Adrenal gland (tissue), 12 donors: Measurements from ENCODE around the gene VEZT. TPM values are rescaled to one million over a fixed set of nuclear protein-coding genes. Genes with fewer than 3 reads are reported as not detected.
"Not testable (repeated sequence)": the region's sequence is repeated elsewhere in the genome, so short reads cannot be mapped to it uniquely, and the experiment has no call there.

ENCODE experiments used
- DNase-seq, 7 donors: peaks; one replicate each; pipeline ENCODE4 v3.0.0-alpha.2; 2019 to 2020
- H3K27ac ChIP-seq, 5 donors: fragments of 200-600 bp; sonication (generic) in 4 of 5; 1 replicate in 3 of 5; 2 replicates in 2 of 5; pipeline versions ENCODE4 v1.5.1 to v1.8.0; 2016 to 2020; ENCODE audit warnings: mild to moderate bottlenecking in 1 of 5
- H3K27me3 ChIP-seq: fragments of 200-600 bp; 2 replicates; pipeline ENCODE4 v1.8.0; 2021
- H3K36me3 ChIP-seq, 2 donors: fragments of 200-600 bp; replicated peaks in 1 of 2; 1 replicate in 1 of 2; 2 replicates in 1 of 2; pipeline versions ENCODE4 v1.5.1 to v1.8.0; 2018 to 2022
- H3K4me1 ChIP-seq, 2 donors: fragments of 200-600 bp; replicated peaks in 1 of 2; 1 replicate in 1 of 2; 2 replicates in 1 of 2; pipeline versions ENCODE4 v1.5.1 to v1.8.0; 2018 to 2021
- H3K4me3 ChIP-seq, 4 donors: fragments of 200-600 bp; sonication (generic) in 3 of 4; one replicate each; pipeline ENCODE4 v1.5.1; 2016 to 2018
- H3K9me3 ChIP-seq, 3 donors: fragments of 200-600 bp; sonication (generic) in 1 of 3; replicated peaks in 1 of 3; 1 replicate in 2 of 3; 2 replicates in 1 of 3; pipeline versions ENCODE4 v1.5.1 to v1.8.0; 2016 to 2021
- POLR2A ChIP-seq, 2 donors: fragments of 450-650 bp; IDR thresholded peaks; one replicate each; pipeline ENCODE4 v1.6.1; 2017; ENCODE audit warnings: antibody characterized with exemption in 2 of 2, mild to moderate bottlenecking in 2 of 2, moderate library complexity in 1 of 2
- WGBS, 4 donors: extraction: QIAGEN DNeasy Blood & Tissue Kit in 2 of 4; methylation state at CpG; one replicate each; pipeline versions ENCODE4 v1.1.5 to v1.1.7; 2013 to 2017; 5-methylcytosine and 5-hydroxymethylcytosine counted together
- intact Hi-C, 2 donors: fragments of 100-400 bp; cut with DNase I; formaldehyde crosslinking; loops; one replicate each; pipeline versions ENCODE4 v1.14.1 to v1.15.0; 2022 to 2023
- polyA plus RNA-seq, 3 donors: library from polyadenylated mRNA; stranded (reverse); fragments of 200-250 nt in 2 of 3; fragments of 350-450 nt in 1 of 3; fragmentation: Illumina TruSeq in 1 of 3; extraction: RNeasy Lipid Tissue Mini Kit (QIAGEN cat#74804) in 1 of 3; gene quantifications; one replicate each; pipeline ENCODE4 v1.2.3, GENCODE V29; 2013 to 2014
- total RNA-seq, 9 donors: library from RNA; depleted of rRNA in 4 of 9; stranded (reverse); fragments of >200 nt in 4 of 9; fragments of 120-200 nt in 1 of 9; fragmentation: NEBNext Ultra II Directional in 1 of 9; extraction: Animal tissue kit (Norgen Biotek cat#: 25700) in 1 of 9; gene quantifications; one replicate each; pipeline versions ENCODE4 v1.1.0 to v1.2.4, GENCODE V29; 2013 to 2023
- TF ChIP-seq, protein P1 (sequence below), 6 experiments: fragments of 450-650 bp in 4 of 6; fragments of 200-600 bp in 2 of 6; sonication (generic) in 1 of 6; IDR thresholded peaks; 1 replicate in 5 of 6; 2 replicates in 1 of 6; pipeline versions ENCODE4 v1.5.1 to v1.8.0; 2016 to 2021; ENCODE audit warnings: antibody characterized with exemption in 6 of 6, mild to moderate bottlenecking in 2 of 6, moderate library complexity in 1 of 6
- donor health status: healthy with polysubstance abuse.
- donor health status: Bipolar disorder and iron deficiency.
- donor health status: DM: yes; HTN: yes; CAD: no.
- donor health status: DM: no; HTN: no; CAD: no.
- donor health status: DM: no; HTN: no; CAD: no.
- donor health status: DM: yes; HTN: yes; CAD: no.

The VEZT gene
- total and polyA plus RNA-seq, 12 donors = 34.8 to 189 (median 88.3) TPM

DNA sequence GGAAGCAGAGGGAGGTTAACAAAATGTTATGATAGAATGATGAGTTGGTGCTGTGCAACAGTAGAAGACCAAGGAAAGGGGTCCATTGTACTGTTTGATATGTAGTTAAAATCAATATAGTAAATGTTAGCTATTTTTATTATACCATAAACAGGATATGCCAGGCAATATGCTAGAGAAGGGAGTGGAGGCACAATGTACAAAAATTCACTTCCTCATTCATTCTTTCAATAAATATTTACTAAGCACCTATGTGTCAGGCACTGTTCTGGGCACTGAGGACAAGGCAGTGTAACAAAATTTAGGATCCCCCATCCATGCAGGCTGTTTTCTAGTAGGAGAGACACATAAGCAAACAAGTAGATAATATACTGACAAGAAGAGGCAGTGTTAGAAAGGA lies 25.3 kb upstream of the VEZT start:
- no peak for DNase-seq
- intact Hi-C loops = no loop called here
- no peaks in the 10 kb centered on the region for H3K9me3 ChIP-seq
- no peaks in the 10 kb centered on the region for H3K27me3 ChIP-seq
- H3K4me1 ChIP-seq = peaks cover 7 to 13% of the 10 kb centered on the region in 2 donors
- TF ChIP-seq, protein P1, sequence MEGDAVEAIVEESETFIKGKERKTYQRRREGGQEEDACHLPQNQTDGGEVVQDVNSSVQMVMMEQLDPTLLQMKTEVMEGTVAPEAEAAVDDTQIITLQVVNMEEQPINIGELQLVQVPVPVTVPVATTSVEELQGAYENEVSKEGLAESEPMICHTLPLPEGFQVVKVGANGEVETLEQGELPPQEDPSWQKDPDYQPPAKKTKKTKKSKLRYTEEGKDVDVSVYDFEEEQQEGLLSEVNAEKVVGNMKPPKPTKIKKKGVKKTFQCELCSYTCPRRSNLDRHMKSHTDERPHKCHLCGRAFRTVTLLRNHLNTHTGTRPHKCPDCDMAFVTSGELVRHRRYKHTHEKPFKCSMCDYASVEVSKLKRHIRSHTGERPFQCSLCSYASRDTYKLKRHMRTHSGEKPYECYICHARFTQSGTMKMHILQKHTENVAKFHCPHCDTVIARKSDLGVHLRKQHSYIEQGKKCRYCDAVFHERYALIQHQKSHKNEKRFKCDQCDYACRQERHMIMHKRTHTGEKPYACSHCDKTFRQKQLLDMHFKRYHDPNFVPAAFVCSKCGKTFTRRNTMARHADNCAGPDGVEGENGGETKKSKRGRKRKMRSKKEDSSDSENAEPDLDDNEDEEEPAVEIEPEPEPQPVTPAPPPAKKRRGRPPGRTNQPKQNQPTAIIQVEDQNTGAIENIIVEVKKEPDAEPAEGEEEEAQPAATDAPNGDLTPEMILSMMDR (IDR thresholded peaks at IDR 0.05) = no peak
- TF ChIP-seq POLR2A (IDR thresholded peaks at IDR 0.05) = no peak
- no peaks in the 10 kb centered on the region for H3K36me3 ChIP-seq
- H3K4me3 ChIP-seq = no peak overlapping the region
- no peak overlapping the region for H3K27ac ChIP-seq

DNA sequence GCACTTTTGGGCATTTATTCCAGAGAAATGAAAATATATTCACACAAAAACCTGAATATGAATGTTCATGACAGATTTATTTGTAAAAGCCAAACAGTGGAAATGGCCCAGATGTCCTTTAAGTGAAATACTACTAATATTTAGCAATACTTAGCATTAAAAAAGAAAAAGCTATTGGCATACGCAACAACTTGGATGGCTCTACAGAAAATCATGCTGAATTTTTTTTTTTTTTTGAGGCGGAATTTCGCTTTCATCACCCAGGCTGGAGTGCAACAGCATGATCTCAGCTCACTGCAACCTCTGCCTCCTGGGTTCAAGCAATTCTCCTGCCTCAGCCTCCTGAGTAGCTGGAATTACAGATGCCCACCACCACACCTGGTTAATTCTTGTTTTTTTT lies 24.5 kb upstream of the VEZT start:
- no peak for TF ChIP-seq POLR2A (IDR thresholded peaks at IDR 0.05)
- TF ChIP-seq, protein P1 (IDR thresholded peaks at IDR 0.05) = no peak
- DNase-seq = no peak
- no peaks in the 10 kb centered on the region for H3K9me3 ChIP-seq
- H3K4me3 ChIP-seq = no peak overlapping the region
- H3K27me3 ChIP-seq = no peaks in the 10 kb centered on the region
- 94 to 97% (median 96%) methylated on average over 3 of the region's 3 CpGs for WGBS, 4 donors
- intact Hi-C loops = no loop called here
- H3K4me1 ChIP-seq = peaks cover 1 to 8% of the 10 kb centered on the region in 2 donors
- H3K27ac ChIP-seq = no peak overlapping the region
- no peaks in the 10 kb centered on the region for H3K36me3 ChIP-seq

DNA sequence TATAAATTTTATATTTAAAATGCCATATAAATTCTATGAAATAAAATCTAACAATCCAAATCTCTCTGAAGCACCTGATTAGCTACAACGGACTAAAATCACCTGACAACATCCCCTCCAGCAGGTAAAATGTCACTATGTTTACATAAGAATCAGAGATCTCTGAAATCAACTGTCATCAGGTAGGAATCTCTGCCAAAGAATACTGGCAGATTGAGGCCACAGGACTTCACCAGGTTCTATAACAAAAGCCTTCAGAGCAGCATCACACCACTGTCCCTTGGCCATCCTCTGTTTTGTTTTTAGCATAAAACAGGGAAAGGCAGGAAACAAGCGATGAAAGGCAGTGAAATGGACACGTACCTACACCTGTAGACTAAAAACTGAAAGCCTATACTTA lies 22.5 kb upstream of the VEZT start:
- intact Hi-C loops = no loop called here
- Histone ChIP-seq H3K36me3 (no peaks in the 10 kb centered on the region), H3K4me1 (peaks cover 0 to 4% of the 10 kb centered on the region in 2 donors), H3K4me3 (no peak overlapping the region), H3K9me3 (no peaks in the 10 kb centered on the region), H3K27ac (no peak overlapping the region), H3K27me3 (no peaks in the 10 kb centered on the region)
- no peak for DNase-seq
- WGBS, 4 donors = 87 to 94% (median 90%) methylated on average over 3 of the region's 3 CpGs
- TF ChIP-seq, protein P1 (IDR thresholded peaks at IDR 0.05) = no peak
- TF ChIP-seq POLR2A (IDR thresholded peaks at IDR 0.05) = no peak

DNA sequence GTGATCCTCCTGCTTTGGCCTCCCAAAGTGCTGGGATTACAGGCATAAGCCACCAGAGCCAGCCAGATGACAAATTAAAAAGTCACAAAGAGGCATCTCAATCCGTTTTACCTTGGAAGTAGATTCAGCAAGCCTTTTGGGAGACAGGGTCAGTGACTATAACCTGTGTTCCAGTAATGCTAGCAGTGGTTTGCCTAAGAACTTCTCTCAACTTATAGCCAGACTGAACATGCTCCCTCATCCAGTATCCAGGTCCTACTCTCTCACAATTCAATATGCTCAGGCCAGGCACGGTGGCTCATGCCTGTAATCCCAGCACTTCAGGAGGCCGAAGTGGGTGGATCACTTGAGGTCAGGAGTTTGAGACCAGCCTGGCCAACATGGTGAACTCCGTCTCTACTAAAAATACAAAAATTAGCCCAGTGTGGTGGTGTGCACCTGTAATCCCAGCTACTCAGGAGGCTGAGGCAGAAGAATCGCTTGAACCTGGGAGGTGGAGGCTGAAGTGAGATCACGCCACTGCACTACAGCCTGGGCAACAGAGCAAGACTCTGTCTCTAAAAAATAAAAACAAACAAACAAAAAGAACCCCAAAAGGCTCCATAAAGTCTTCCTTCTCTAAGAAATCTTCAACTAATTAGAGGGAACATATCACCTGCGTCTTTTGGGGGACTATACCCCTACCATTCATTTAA lies 20.6 kb upstream of the VEZT start:
- intact Hi-C loops, H3K27ac ChIP-seq, H3K36me3 ChIP-seq, DNase-seq, H3K4me3 ChIP-seq, H3K27me3 ChIP-seq, H3K9me3 ChIP-seq: not testable (repeated sequence)
- peaks cover 14 to 19% of the 10 kb centered on the region in 2 donors for H3K4me1 ChIP-seq
- 92 to 97% (median 94%) methylated on average over 4 to 7 of the region's 7 CpGs for WGBS, 4 donors

DNA sequence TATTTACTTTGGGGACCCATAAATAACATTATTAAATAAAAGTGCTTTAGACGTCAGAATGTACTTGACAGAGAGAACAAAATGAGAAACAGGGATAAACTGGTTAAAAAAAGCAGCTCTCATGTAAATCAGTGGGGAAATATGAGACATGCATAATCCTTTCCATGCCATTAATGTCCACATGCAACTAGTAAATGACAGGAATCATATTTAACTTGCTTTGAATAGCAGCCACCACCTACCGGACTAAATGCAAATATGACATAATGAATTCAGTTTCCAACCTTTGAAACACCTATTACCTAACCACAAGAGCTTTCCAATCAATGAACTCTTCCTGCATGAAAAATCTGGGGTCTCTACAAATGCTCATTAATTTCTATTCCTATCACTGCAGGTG lies 20.0 kb upstream of the VEZT start:
- Histone ChIP-seq H3K27me3 (no peaks in the 10 kb centered on the region), H3K36me3 (no peaks in the 10 kb centered on the region), H3K4me3 (no peak overlapping the region), H3K4me1 (peaks cover 17 to 23% of the 10 kb centered on the region in 2 donors), H3K27ac (no peak overlapping the region), H3K9me3 (no peaks in the 10 kb centered on the region)
- intact Hi-C loops = no loop called here
- WGBS, 4 donors = 87 to 91% (median 90%) methylated on average over 2 of the region's 2 CpGs
- TF ChIP-seq, protein P1 (IDR thresholded peaks at IDR 0.05) = no peak
- TF ChIP-seq POLR2A (IDR thresholded peaks at IDR 0.05) = no peak
- no peak for DNase-seq
